HG02943 (cell line): ENCODE results near the gene FNBP1L.
"Not testable (repeated sequence)": the region's sequence is repeated elsewhere in the genome, so short reads cannot be mapped to it uniquely, and the experiment has no call there.

ENCODE experiments used
- ATAC-seq: cut with Tn5 transposase; IDR thresholded peaks from one replicate; pipeline ENCODE4 v1.9.1; 2021; ENCODE audit warnings: mild to moderate bottlenecking, low read depth, moderate library complexity; ENCODE audit not compliant: unreplicated experiment

The FNBP1L gene

GRCh38 chr1:93442008-93442666 is 5.8 kb upstream of the FNBP1L start:
- ATAC-seq, result no peak

- ATAC-seq, result no peak
Observed at GRCh38 chr1:93442741-93443140, 5.2 kb upstream of the FNBP1L start.

DNA sequence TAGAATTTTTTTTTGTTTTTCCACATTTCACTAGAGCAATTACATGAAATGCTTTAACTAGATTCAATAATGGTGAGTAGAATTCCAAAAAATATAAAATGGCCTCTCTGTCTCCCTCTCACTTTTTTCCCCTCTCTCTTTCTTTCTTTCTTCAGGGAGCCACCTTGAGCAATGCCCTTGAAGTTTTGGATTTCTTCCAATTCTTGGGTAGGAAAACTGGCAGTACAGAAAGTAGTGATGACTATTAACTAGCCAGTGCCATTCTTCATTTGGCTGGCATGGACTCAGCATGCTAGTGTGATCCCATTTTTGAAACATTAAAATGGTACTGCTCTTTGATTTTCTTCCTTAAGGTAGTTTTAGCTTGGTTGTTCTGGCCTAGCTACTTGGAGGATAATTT is 4.5 kb upstream of the FNBP1L start:
- ATAC-seq, result no peak

DNA sequence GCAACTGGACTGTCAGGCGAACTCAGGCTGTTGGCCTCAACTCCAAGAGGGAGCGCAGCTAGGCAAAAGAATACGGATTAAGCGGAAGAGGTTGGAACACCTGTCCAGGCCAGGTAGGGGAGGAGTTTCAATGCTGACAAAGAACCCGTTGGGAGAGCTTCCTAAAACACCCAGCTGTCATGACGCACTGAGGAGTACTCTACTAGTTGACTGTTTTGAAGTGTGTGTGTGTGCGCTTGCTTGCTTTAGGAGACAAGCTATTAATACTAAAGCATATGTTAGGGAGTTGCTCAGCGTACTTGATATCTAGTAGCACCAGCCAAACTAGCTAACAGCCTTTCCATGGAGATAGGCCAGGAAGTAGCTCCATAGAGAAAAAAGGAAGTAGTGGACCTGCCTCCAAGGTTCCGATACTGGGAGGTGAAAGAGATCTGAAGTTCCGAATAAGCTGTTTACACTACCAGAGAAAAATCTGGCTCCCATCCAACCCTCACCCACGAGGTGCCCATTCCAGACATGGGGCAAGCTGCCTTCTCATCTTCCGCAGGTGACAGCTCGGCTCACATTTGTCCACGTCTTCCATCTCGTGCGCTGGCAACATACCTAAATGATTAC is 974 bp upstream of the FNBP1L start:
- no peak for ATAC-seq

GRCh38 chr1:93448292-93448982 is 519 bp downstream of the FNBP1L start:
- ATAC-seq, result no peak

DNA sequence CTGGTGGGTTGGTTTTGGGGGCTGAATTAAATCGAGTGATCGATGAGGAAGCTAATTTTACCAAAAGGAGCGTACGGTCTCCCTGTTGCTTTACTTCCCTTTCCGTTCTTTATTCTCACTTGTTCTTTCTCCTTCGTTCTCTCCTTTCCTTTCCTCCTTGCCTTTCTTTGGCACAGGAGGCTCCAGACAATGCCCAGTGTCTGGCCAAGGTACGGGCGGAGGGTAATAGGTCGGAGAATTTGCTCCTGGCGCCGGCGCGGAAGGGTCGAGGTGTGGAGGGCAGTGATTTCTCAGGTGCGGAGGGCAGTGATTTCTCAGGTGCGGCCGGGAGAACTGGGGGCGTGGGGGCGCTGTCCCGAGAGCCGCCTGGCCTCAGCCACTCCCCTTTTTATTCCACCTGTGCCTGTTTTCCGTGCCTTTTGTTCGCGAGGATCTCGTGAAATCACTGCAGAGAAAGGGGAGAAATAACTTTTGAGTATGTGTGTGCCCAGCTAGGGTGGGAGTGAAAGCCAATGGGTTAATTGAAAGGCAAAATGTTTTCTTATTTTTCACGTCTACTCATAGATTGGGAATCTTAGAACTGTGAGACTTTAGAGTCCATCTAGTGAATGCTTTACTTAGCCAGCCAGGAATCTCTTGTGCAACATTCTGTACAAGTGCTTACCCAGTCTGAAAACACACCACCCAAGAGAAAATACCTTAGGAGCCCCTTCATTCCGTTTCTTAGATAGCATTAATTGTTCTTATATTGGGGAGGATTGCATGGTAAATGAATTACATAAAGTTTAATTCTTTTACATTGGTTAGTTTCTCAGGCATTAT is 1.3 kb downstream of the FNBP1L start:
- no peak for ATAC-seq

GRCh38 chr1:93450321-93450720 is 2.4 kb downstream of the FNBP1L start:
- no peak for ATAC-seq

GRCh38 chr1:93453911-93454310 is 6.0 kb downstream of the FNBP1L start:
- ATAC-seq, result no peak

- ATAC-seq, result no peak
Observed at GRCh38 chr1:93459126-93459525, 11.2 kb downstream of the FNBP1L start.

- ATAC-seq, result no peak
Observed at GRCh38 chr1:93461236-93461635, 13.3 kb downstream of the FNBP1L start.

DNA sequence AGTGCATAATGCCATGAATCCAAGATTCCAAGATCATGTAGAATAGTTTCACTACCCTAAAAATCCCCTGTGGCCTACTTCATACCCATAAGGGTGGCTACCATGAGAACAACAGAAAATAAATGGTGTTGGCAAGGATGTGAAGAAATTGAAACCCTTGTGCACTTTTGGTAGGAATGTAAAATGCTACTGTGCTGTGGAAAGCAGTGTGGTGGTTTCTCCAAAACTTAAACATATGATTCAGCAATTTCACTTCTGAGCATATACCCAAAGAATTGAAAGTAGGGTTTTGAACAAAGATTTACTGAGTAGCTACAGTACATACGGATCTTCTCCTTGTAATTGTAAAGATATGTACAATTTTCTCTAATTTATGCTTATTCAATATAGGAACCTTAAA is 16.0 kb downstream of the FNBP1L start:
- no peak for ATAC-seq

GRCh38 chr1:93465371-93466082 is 17.6 kb downstream of the FNBP1L start:
- ATAC-seq, result not testable (repeated sequence)

DNA sequence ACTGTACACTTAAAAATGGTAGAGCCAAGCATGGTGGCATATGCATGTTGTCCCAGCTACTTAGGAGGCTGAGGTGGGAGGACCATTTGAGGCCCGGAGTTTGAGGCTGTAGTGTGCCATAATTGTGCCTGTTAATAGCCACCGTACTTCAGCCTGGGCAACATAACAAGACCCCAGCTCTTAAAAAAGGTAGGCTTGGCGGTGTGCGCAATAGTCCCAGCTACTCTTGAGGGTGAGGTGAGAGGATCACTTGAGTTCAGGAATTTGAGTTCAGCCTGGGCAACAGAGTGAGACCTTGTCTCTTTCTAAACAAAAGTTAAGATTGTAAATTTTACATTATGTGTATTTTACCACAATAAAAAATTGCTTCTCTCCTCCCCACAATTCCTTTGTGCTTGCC is 19.7 kb downstream of the FNBP1L start:
- no peak for ATAC-seq

DNA sequence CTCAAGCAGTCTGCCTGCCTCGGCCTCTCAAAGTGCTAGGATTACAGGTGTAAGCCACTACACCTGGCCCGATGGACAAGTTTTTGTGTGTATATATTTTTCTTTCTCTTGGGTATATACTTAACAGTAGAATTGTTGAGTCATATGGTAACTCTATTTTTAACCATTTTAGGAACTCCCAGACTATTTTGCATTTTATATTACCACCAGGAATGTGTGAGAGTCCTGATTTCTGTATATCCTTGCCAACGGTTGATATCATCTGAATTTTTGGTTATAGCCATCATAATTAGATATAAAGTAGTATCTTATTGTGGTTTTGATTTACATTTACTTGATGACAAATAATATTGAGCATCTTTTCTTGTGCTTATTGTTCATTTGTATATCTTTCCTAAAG is 20.7 kb downstream of the FNBP1L start:
- ATAC-seq, result no peak

GRCh38 chr1:93469223-93469622 is 21.3 kb downstream of the FNBP1L start:
- ATAC-seq, result not testable (repeated sequence)

- ATAC-seq, result no peak
Observed at GRCh38 chr1:93471284-93471683, 23.4 kb downstream of the FNBP1L start.

DNA sequence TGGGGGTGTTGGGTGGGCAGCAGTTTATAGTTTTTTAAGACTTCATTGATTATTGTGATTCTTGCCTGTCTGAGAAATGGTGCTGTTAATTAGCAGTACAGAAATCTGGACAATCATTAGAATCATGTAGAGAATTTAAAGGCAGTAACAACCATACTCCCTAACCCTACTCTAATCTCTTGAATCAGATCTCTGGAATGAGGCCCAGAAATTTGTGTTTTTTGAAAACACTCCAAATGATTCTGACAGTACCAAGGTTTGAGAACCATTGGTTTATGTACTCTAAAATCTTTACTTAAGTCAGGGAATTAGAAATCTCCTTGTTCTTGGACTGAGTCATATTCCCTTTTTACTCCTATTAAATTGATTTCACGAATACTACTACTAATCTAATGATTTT is 24.0 kb downstream of the FNBP1L start:
- ATAC-seq, result no peak

DNA sequence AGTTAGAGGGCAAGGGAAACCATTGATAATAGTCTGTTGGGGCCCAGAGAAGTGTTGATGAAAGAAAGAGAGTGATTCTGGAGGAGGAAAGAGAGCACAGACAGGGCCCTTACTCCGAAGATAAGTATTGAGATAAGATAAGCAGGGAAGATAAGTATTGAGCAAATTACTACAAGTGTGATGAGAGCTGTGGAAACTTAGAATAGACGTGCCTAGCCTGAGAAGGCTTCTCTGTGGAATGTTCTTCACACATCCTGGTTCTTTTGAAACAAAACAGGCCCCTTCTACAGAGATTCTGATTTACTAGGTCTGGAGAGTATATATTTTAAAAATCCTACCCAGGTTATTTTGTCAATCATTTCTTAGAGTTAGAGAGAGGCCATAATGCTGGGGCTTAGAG is 26.4 kb downstream of the FNBP1L start:
- no peak for ATAC-seq

DNA sequence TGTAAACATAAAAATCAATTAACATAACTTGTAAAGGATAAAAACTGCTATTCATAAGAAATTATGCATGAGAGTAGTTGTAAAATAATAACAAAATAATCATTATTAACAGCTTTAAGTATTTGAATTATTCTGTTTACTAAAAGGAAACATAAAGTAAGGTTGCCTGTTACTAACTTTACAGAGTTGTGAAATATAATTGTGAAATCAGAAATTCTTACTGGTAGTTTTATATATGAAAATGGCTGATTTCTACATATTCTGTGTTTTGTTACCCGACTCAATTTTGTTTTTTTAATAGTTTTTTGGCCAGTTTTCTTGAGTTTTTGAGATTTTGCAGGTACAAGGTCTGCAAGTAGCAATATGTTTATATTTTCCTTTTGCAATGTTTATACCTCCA is 27.8 kb downstream of the FNBP1L start:
- ATAC-seq, result no peak

DNA sequence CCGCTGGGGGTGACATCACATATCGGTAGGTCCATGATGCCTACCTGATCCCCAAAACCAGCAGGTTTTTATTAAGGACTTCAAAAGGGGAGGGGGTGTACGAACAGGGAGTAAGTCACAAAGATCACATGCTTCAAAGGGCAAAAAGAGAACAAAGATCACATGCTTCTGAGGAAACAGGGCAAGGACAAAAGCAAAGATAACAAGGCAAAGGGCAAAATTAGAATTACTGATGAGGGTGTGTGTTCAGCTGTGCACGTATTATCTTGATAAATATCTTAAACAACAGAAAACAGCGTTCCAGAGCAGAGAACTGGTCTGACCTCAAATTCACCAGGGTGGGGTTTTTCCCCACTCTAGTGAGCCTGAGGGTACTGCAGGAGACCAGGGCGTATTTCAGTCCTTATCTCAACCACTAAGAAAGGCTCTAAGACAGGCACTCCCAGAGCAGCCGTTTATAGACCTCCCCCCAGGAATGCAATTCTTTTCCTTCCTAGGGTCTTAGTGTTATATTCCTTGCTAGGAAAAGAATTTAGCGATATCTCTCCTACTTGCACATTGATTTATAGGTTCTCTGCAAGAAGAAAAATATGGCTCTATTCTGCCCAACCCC is 31.3 kb downstream of the FNBP1L start:
- not testable (repeated sequence) for ATAC-seq
